ENCODE measurements around the gene HABP2.
A peak's percentile ranks its signal among the peaks of the same experiment; 100 is the strongest.

The HABP2 gene

GRCh38 chr10:113552701-113553100, at the start of gene HABP2:
HABP2 (plus strand) TSS chr10:113553053; CDS start chr10:113553122, 69 bp downstream.
- DNase-seq: no peak

DNA sequence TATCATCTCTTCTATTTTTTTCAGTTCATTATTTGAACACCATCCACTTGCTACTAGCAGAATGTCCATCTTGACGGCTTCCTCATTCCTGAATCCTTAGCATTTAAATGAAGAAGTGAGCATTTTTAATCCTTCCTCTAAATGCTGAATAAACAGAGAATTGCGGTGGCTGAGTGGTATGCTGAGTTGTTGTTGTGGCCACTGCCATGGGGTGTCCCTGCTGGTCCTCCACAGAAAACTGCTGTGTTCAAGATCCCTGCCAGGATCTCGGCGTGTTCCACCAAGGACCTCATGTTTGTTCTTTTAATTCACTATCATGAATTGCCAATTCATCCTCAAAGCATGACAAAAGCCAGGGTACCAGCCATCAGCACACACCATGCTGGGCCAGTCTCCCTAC, 48.9 kb upstream of the HABP2 start:
- no peak for DNase-seq

GRCh38 chr10:113504423-113504822, 48.4 kb upstream of the HABP2 start:
- no peak for DNase-seq

GRCh38 chr10:113506476-113506875, 46.4 kb upstream of the HABP2 start:
- no peak for DNase-seq

DNA sequence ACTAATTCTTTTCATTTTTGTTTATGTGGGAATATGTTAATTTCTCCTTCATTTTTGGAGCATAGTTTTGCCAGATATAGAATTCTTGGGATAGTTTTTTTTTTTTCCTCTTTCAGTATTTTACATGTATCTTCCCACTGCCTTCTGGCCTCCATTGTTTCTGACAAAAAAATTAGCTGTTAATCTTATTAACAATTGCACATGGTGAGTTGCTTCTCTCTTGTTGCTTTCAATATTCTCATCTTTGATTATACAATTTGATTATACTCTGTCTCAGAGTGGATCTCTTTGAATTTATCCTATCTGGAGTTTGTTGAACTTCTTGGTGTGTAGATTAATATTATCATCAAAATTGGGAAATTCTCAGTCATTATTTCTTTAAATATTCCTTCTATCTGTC, 41.4 kb upstream of the HABP2 start:
- DNase-seq: no peak

GRCh38 chr10:113515161-113515560, 37.7 kb upstream of the HABP2 start:
- DNase-seq: no peak

DNA sequence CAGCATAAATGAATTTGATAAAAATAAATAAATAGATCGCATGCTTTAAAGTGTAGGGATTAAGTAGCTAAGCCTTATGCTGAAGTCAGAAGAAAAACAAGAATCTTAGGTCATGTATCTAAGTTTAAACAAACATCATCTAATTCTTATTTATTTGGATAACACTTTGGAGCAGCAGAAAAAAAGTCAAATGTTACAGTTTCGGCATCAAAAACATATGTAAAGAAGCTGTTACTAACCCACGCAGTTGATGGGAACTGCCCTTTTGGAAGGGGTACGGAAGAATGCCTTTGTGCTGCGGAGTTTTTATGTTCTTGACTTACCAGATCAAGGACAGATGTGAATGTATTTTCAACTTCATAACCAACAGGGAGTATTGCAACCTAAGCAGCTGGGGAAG, 37.3 kb upstream of the HABP2 start:
- no peak for DNase-seq

DNA sequence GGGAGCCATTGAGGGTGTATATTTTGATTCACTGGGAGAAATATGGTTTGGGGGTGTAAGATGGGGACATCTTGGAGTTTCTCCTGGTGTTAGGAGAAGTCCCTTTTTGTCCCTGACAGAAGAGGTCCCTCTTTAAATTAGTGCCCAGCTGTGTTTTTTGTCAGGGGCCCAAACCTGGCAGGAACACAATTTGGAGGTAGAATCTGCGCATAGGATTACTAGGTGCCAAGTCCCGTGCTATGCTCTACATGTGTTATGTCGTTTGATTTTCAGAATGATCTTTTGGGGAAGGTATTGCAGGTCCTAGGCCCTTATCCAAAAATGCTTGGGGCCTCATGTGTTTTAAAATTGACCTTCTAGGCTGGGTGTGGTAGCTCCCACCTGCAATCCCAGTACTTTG, 36.8 kb upstream of the HABP2 start:
- no peak for DNase-seq

DNA sequence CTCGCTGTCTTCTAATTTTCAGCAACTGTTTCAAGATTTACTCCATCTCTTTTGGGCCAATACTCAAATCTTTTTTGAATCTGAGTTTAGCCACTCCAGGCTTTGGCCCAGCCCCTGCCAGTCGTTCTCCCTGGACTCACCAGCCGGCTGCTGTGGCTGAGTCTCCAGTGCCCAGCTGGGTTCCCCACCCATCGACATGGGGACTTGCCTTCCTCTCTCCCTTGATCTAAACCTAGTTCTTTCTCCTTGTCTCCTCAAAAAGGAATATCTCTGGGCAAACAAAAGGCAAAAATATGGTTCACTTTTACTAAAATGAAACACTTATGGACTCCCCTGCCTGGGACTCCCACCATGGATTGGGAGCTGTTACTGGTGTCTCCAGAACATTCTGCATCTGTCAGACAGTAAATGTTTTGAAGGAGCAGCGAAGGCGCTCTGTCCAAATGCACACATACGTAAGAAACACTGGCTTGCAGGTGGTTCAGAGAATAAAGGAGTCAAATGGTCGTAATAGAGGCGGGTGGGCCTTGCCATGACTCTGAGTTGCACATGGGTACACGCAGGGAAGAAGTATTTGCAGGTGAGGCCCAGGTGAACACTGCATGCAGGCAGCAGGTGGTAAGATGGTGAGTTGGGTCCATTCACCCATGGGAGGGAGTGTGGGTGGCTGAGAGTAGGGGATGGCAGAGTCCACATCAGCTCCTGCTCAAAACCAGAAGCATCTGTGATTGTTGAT, 35.5 kb upstream of the HABP2 start:
- DNase-seq: no peak

GRCh38 chr10:113517901-113518260, 35.0 kb upstream of the HABP2 start:
- DNase-seq: no peak

DNA sequence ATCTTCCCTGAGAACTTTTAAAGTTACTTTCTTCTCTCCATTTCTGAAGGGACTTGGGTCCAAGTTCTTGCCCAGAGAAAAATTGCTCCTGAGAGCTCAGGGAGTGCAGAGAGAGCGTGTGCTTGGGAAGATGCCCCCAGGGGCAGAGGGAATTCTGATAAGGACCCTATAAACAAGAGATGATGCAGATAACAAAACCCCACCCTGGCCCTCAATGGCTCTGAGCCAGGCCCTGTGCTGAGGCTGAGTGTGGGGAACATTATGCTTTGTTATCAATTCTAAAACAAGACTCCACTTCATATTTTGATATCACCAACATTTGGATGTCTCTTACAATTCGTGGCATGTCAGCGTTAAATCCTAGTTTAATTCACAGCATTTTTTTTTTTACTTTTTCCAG, 34.4 kb upstream of the HABP2 start:
- no peak for DNase-seq

DNA sequence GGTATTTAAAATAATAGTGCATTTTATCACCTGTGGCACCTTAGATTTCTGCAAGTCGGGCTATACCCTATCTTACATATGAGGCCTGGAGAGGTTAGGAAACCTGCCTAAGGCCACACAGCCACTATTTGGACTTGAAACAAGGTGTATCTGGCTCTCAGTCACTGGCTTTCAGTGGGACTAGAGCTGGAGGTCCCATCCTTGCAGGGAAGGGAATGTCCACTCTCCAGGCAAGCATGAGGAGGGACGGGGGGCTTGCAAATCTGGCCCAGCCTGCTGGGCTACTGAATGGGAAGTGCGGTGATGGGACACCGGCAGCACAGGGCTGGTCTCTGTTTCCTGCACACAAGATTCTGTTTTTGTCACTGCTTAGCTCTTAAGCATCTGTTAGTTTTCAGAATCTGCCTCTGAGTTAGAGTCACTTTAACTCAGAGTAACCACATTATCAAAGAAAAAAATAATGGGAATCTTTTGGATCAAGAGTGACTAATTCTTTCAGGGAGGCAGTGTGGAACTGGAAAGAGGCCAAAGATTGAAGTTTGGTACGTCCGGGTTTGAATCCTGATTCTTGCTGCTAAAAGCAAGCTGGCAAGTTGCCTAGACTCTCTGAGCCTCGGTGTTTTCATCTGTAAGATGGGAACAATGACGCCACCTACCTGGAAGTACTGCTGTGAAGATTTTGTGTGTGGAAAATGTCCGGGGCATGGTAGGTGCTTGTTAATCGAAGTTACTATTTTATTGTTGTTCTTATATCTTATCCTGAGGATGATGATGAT, 33.8 kb upstream of the HABP2 start:
- no peak for DNase-seq

DNA sequence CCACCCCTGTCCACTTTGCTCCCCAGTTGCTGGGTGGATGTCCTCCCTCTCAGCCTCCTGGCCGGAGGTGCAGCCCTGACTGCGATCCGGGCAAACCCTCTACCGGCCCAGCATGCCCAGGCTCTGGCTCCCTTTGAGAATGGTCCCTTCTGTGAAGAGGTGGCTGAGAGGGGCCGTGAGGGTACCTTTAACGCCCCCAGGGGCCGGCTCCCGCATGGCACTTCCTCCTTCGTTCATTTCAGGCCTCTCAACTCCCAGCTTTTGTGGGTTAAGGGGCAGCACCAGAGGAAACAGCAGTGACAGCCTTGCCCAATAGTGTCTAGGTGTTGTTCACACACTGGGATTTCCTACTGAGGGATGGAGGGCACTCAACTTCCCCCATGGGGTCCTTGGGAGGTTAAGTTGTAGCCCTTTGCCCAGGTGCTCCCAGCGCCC, 33.2 kb upstream of the HABP2 start:
- no peak for DNase-seq

DNA sequence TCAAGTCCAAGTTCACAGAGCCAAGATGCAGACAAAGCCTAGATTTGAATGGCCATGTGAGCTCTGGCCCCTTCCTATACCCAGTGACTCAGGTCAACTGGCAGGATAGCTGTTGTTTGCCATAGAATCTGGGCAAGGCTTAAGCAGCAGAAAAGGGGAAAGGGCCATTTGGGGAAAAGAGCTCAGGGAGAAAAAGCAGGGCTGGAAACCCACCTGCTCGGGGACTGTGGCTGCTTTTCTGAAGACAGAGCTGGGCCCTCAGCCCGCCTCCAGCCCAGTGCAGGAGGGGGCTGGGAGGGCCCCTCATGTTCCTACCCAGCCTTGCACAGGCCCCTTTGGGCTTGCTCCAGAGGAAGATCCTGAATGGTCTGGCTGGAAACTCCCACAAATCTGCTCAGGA, 32.6 kb upstream of the HABP2 start:
- DNase-seq: no peak

DNA sequence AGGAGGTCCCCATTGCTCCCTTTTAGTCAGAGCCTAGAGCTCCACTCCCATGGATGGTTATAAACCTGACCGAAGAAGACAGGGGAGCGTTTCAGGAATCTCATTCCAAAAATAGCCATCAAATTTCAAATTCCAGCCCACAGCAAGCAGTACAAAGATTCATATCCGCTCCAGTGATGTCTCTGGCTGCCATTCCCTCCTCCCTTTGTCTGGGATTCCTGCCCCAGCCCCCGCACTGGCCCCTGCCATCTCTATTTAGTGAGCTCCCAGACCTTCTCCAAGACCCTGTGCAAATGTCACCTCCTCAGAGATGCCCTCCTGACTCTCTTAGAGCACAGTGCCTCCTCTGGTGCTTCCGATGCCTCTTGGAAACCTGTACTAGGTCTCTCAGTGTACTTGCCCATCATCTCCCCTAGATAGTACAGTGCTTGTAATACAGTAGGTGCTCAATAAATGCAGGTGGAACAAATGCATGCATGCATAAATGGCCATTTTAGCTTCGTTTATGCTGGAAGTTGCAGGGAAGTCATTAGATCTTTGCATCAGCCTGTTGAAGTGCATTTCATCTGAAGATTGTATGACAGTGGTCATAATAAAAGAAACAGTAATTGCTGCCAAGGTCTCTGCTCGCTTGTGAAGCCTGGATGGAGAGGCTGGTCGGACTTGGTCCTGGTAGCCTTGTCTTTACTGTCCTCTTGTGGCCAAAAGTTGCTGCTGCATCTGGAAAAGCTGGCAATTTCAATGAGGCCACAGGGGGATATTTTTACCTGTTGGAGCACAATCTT, 32.0 kb upstream of the HABP2 start:
- DNase-seq: peak; percentile 86

DNA sequence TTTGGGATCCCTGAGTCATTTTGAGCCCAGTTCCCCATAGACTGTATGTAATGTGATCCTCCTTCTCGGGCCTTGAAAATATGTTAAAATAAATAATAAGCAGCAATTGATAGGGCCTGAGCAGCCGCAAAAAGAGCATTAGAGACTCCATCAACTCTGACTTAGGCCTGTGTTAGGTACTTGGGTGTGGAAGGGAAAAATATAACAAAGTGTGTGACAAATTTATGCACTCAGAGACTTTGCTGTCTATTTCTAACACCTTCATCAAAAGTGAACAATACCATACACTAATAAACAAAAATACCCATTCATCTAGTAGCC, 31.4 kb upstream of the HABP2 start:
- DNase-seq: no peak

DNA sequence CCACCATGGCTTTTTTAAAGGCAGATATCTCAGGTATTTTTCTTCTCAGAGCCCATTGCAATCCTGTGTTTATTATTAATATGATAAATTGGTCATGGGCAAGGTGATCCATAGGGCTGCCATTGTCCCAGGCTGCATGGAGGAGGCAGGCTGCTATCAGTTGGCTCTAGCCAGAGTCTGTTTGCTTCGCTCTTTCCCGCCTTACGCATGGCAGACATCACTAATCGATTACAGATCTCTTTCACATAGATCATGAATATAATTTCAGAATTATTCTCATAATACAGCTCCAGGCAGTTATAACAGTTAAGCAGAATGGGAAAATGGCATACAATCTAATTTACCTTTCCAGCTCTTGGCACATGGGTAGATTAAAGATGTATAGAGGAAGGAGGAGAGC, 30.4 kb upstream of the HABP2 start:
- no peak for DNase-seq

GRCh38 chr10:113523071-113523470, 29.8 kb upstream of the HABP2 start:
- DNase-seq: no peak

- no peak for DNase-seq
Observed at GRCh38 chr10:113523628-113524027, 29.2 kb upstream of the HABP2 start.

GRCh38 chr10:113524120-113524519, 28.7 kb upstream of the HABP2 start:
- DNase-seq: no peak

DNA sequence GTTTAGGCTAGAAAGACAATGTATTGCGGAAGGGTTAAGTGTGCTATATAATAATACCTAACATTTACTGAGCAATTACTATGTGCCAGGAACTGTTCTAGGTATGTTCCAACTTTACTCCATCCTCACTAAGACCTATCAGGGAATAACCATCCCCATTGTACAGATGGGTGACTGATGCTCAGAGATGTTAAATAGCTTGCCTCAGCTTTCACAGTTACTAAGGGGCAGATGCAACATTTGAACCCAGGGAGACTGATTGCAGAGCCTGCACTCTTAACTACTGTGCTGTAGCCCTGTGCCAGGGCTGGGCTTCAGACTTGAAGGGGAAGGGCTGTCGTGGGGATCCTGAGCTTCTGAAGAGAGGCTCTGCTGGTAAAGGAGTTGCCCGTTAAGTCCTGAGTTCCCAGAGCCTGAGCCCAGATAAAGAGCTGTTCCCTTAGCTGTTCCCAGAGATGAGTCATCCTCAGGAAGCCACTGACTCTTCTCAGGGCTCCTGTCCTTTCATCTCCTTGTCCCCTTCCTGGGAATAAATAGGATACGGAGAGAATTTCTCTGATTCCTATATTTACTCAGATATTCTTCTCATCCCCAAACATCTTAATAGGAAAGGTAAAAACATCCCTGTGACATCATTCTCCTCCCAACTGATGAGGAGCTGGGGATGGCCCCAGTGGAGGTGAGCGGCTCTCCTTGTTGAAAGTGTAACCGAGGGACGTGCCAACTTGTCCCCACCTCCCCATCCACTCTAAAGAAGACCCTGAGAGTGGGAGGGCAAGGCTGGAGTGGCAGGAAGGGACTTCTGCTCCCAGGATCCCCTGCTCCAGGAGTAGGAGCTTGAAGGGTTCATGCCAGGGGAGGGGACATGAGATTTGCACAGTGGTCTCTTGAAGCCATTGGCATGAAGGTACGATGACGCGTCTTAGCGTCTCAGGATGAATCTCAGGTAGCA, 28.0 kb upstream of the HABP2 start:
- DNase-seq: no peak

DNA sequence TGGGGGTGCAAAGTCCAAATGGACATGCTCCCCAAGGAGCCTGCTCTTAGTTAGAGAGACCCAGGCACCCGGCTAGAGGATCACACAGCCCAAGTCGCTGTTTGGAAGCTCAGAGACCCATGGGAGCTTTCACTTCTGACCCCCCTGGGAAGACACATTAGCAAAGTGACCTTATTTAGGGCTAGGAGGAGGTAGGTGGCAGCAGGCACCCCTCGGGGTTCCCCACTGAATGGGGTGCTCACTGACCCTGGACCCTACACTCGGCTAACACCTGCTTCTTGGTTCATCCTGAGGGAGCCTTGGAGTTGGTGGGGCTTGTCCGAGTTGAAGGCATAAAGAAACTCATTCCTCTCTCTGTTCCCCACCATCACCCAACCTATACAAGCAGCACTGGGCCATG, 27.1 kb upstream of the HABP2 start:
- no peak for DNase-seq
